ENCODE data around the gene LILRB2. TPM values are rescaled to one million over a fixed set of nuclear protein-coding genes. Genes with fewer than 3 reads are reported as not detected.

LILRB2 gene
- total and polyA plus RNA-seq, 3 experiments from 2014 or later = 0.24 to 0.42 TPM; not detected in 1

DNA sequence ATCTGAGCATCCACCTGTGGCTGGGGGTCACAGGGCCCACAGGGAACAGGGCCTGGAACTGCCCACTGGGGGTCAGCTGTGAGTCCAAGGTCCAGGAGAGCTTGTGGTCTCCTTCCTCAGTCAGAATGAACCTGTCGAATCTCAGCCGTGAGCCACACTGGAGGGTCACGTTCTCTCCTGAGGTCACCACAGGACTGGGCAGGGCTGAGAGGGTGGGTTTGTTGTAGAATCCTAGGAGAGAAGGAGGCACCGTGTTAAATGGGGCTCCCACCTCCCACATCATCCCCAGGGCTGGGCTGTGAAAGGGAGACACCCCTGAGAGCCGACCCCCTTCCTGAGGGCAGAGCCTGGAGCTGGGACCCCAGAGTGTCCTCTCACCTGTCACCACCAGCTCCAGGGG lies 30.6 kb upstream of the LILRB2 start:
- no peaks in the 10 kb centered on the region for H3K9me3 ChIP-seq (ENCODE audit: low read length)
- ChIA-PET CTCF (no interaction called here), POLR2A (no interaction called here)
- no peak overlapping the region for H3K4me3 ChIP-seq (ENCODE audit: low read length)
- H3K27ac ChIP-seq (ENCODE audit: low read depth, low read length) = no peak overlapping the region
- H3K36me3 ChIP-seq (ENCODE audit: insufficient read depth, low read length) = no peaks in the 10 kb centered on the region
- H3K9me3 Mint-ChIP-seq = no peaks in the 10 kb centered on the region
- no peak for DNase-seq
- no peaks in the 10 kb centered on the region for H3K27me3 ChIP-seq (ENCODE audit: insufficient read depth, low read length, poor library complexity, severe bottlenecking)
- peak overlapping the region in 1 of 8 donors; percentile 50 for H3K27ac Mint-ChIP-seq
- H3K27me3 Mint-ChIP-seq = peaks cover 17 to 57% of the 10 kb centered on the region in 2 donors
- H3K4me1 Mint-ChIP-seq = no peaks in the 10 kb centered on the region
- no peaks in the 10 kb centered on the region for H3K4me1 ChIP-seq (ENCODE audit: insufficient read depth, low read length)
- no peak overlapping the region for H3K4me3 Mint-ChIP-seq
- H3K36me3 Mint-ChIP-seq = no peaks in the 10 kb centered on the region

- H3K9me3 Mint-ChIP-seq = no peaks in the 10 kb centered on the region
- POLR2A ChIA-PET = no interaction called here
- H3K27me3 ChIP-seq (ENCODE audit: insufficient read depth, low read length, poor library complexity, severe bottlenecking) = no peaks in the 10 kb centered on the region
Observed at GRCh38 chr19:54310543-54310942, 29.6 kb upstream of the LILRB2 start.

DNA sequence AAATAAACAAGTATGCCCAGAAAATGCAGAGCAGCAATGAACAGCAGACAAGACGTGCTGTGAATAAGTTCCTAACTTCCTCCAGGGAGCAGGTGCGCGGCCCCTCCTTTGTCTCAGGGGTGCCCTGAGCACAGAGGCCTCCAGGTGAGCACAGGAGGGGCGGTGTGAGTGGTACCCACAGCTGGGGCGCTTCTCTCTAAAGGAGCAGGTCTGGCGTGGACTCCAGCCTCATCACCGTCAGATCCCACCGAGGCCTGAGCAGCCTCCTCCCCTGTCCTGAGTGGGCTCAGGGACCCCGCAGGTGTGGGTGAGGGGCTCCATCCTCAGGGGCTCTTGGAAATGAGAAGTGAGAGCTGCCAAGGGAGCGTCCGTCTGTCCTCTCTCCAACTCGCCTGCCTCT lies 28.9 kb upstream of the LILRB2 start:
- no peaks in the 10 kb centered on the region for H3K9me3 ChIP-seq (ENCODE audit: low read length)
- H3K27me3 ChIP-seq (ENCODE audit: insufficient read depth, low read length, poor library complexity, severe bottlenecking) = no peaks in the 10 kb centered on the region

More at GRCh38 chr19:54310543-54310942, 29.6 kb upstream of the LILRB2 start:
- Mint-ChIP-seq H3K36me3 (no peaks in the 10 kb centered on the region), H3K4me1 (no peaks in the 10 kb centered on the region), H3K4me3 (no peak overlapping the region), H3K27ac (peak overlapping the region in 1 of 8 donors; percentile 33), H3K27me3 (peaks cover 17 to 56% of the 10 kb centered on the region in 2 donors)
- Histone ChIP-seq H3K4me3 (ENCODE audit: low read length) (no peak overlapping the region), H3K9me3 (ENCODE audit: low read length) (no peaks in the 10 kb centered on the region), H3K4me1 (ENCODE audit: insufficient read depth, low read length) (peaks cover 2% of the 10 kb centered on the region), H3K27ac (ENCODE audit: low read depth, low read length) (no peak overlapping the region), H3K36me3 (ENCODE audit: insufficient read depth, low read length) (no peaks in the 10 kb centered on the region)
- no peak for DNase-seq
- CTCF ChIA-PET = no interaction called here

DNA sequence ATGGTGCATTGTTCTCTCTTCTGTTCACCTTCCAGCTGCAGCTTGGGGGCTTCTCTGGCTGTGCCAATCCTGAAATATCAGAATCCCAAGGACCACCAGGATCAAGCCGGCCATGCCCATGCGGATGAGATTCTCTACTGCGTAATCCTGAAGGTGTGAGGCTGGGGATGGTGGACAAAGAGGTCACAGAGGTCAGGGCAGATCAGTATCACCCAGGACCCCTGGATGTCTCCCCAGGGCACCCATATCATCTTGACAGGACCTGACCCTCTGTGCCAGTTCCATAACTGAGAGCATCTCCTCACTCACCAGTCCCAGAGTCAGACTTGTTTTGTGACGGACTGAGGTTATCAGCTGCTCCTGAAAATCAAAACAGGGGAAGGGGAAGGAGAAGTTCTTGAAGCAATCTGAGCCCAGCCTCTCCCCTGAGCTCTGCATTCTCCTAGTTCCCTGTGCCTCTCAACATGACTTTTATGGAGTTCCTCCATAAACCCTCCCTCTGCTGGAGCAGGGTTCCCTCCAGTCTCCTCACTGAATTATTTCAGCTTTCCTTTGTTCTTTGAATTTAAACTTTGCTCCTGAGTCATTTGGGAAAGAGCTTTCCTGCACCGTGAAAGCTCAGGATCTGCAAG lies 26.6 kb upstream of the LILRB2 start:
- Histone ChIP-seq H3K4me1 (ENCODE audit: insufficient read depth, low read length) (peaks cover 20% of the 10 kb centered on the region), H3K27me3 (ENCODE audit: insufficient read depth, low read length, poor library complexity, severe bottlenecking) (no peaks in the 10 kb centered on the region), H3K27ac (ENCODE audit: low read depth, low read length) (no peak overlapping the region), H3K4me3 (ENCODE audit: low read length) (no peak overlapping the region), H3K9me3 (ENCODE audit: low read length) (no peaks in the 10 kb centered on the region), H3K36me3 (ENCODE audit: insufficient read depth, low read length) (no peaks in the 10 kb centered on the region)
- Mint-ChIP-seq H3K4me3 (peak overlapping the region in 1 of 7 donors; percentile 13), H3K27me3 (peaks cover 15 to 46% of the 10 kb centered on the region in 2 donors), H3K27ac (no peak overlapping the region), H3K9me3 (no peaks in the 10 kb centered on the region), H3K36me3 (no peaks in the 10 kb centered on the region), H3K4me1 (peaks cover 0 to 14% (median 10%) of the 10 kb centered on the region in 3 donors)
- CTCF ChIA-PET = no interaction called here
- POLR2A ChIA-PET = no interaction called here
- DNase-seq = no peak

More for the DNA sequence above, 28.9 kb upstream of the LILRB2 start:
- no peak for DNase-seq
- Histone ChIP-seq H3K4me3 (ENCODE audit: low read length) (no peak overlapping the region), H3K27ac (ENCODE audit: low read depth, low read length) (no peak overlapping the region), H3K36me3 (ENCODE audit: insufficient read depth, low read length) (no peaks in the 10 kb centered on the region), H3K4me1 (ENCODE audit: insufficient read depth, low read length) (peaks cover 9% of the 10 kb centered on the region)
- Mint-ChIP-seq H3K4me3 (no peak overlapping the region), H3K27ac (no peak overlapping the region), H3K4me1 (peaks cover 0 to 5% (median 3%) of the 10 kb centered on the region in 3 donors), H3K9me3 (no peaks in the 10 kb centered on the region), H3K36me3 (no peaks in the 10 kb centered on the region), H3K27me3 (peaks cover 17 to 62% of the 10 kb centered on the region in 2 donors)
- CTCF ChIA-PET = no interaction called here
- POLR2A ChIA-PET = no interaction called here

GRCh38 chr19:54305141-54305540 lies 24.2 kb upstream of the LILRB2 start:
- ChIA-PET POLR2A (no interaction called here), CTCF (no interaction called here)
- Histone ChIP-seq H3K4me1 (ENCODE audit: insufficient read depth, low read length) (peaks cover 20% of the 10 kb centered on the region), H3K9me3 (ENCODE audit: low read length) (no peaks in the 10 kb centered on the region), H3K36me3 (ENCODE audit: insufficient read depth, low read length) (no peaks in the 10 kb centered on the region), H3K27ac (ENCODE audit: low read depth, low read length) (no peak overlapping the region), H3K4me3 (ENCODE audit: low read length) (no peak overlapping the region), H3K27me3 (ENCODE audit: insufficient read depth, low read length, poor library complexity, severe bottlenecking) (no peaks in the 10 kb centered on the region)
- no peaks in the 10 kb centered on the region for H3K36me3 Mint-ChIP-seq
- no peaks in the 10 kb centered on the region for H3K9me3 Mint-ChIP-seq
- DNase-seq = no peak
- H3K27ac Mint-ChIP-seq = no peak overlapping the region
- H3K4me1 Mint-ChIP-seq = peaks cover 0 to 14% (median 10%) of the 10 kb centered on the region in 3 donors
- no peak overlapping the region for H3K4me3 Mint-ChIP-seq
- peaks cover 13 to 34% of the 10 kb centered on the region in 2 donors for H3K27me3 Mint-ChIP-seq

DNA sequence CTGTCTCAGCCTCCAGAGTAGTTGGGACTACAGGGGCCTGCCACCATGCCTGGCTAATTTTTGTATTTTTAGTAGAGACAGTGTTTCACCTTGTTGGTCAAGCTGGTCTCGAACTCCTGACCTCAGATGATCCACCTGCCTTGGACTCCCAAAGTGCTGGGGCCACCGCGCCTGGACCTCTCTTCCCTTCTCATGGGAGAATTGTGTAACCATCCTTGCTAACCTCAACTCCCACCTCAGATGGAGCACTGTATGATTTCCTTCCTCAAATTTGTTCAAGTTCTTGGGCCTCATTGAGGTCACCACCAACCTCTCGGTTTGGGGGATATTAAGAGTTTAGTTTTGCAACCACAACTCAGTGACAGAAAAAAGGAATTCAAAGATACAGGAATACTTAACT lies 21.3 kb upstream of the LILRB2 start:
- Histone ChIP-seq H3K27me3 (ENCODE audit: insufficient read depth, low read length, poor library complexity, severe bottlenecking) (no peaks in the 10 kb centered on the region), H3K9me3 (ENCODE audit: low read length) (no peaks in the 10 kb centered on the region), H3K27ac (ENCODE audit: low read depth, low read length) (no peak overlapping the region), H3K36me3 (ENCODE audit: insufficient read depth, low read length) (no peaks in the 10 kb centered on the region), H3K4me1 (ENCODE audit: insufficient read depth, low read length) (peaks cover 20% of the 10 kb centered on the region), H3K4me3 (ENCODE audit: low read length) (no peak overlapping the region)
- Mint-ChIP-seq H3K36me3 (no peaks in the 10 kb centered on the region), H3K27me3 (peaks cover 16 to 39% of the 10 kb centered on the region in 2 donors), H3K4me3 (no peak overlapping the region), H3K9me3 (no peaks in the 10 kb centered on the region), H3K4me1 (peaks cover 0 to 14% (median 10%) of the 10 kb centered on the region in 3 donors), H3K27ac (no peak overlapping the region)
- ChIA-PET CTCF (interaction anchor here (0.6 kb wide), 1 partner anchor 58 kb away, joined by 3 read pairs; no protein-coding TSS in a partner anchor), POLR2A (no interaction called here)
- DNase-seq = no peak

DNA sequence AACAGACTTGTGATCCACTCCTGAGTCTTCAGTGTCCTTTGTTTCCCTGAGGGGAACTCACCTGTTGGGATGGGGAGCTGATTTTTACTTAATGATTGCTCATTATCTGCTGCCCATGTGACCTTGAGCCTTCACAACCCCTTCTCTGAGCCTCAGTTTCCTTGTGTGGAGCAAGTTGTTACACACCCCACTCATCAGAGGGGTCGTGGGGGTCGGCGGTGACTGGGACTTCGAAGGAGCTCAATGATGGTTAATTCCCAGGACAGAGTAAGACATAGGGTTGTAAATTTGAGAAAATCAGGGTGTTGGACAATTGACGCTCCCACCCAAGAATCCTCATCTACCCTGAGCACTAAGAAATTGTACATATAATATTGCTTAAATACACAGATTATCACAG lies 18.6 kb upstream of the LILRB2 start:
- POLR2A ChIA-PET = no interaction called here
- H3K27me3 ChIP-seq (ENCODE audit: insufficient read depth, low read length, poor library complexity, severe bottlenecking) = no peaks in the 10 kb centered on the region
- Mint-ChIP-seq H3K27ac (no peak overlapping the region), H3K27me3 (peaks cover 9 to 22% of the 10 kb centered on the region in 2 donors), H3K4me1 (peaks cover 0 to 8% (median 3%) of the 10 kb centered on the region in 3 donors), H3K4me3 (no peak overlapping the region), H3K36me3 (no peaks in the 10 kb centered on the region), H3K9me3 (peaks cover 0 to 3% (median 0%) of the 10 kb centered on the region in 5 donors)
- H3K9me3 ChIP-seq (ENCODE audit: low read length) = no peaks in the 10 kb centered on the region
- H3K27ac ChIP-seq (ENCODE audit: low read depth, low read length) = no peak overlapping the region
- H3K4me1 ChIP-seq (ENCODE audit: insufficient read depth, low read length) = peaks cover 9% of the 10 kb centered on the region
- DNase-seq = no peak
- H3K4me3 ChIP-seq (ENCODE audit: low read length) = no peak overlapping the region
- CTCF ChIA-PET = no interaction called here
- H3K36me3 ChIP-seq (ENCODE audit: insufficient read depth, low read length) = no peaks in the 10 kb centered on the region

- no peak overlapping the region for H3K27ac Mint-ChIP-seq
- H3K4me1 ChIP-seq (ENCODE audit: insufficient read depth, low read length) = peaks cover 4% of the 10 kb centered on the region
- H3K9me3 ChIP-seq (ENCODE audit: low read length) = no peaks in the 10 kb centered on the region
- peaks cover 0 to 6% (median 1%) of the 10 kb centered on the region in 3 donors for H3K4me1 Mint-ChIP-seq
- no peak overlapping the region for H3K4me3 ChIP-seq (ENCODE audit: low read length)
- no peak overlapping the region for H3K4me3 Mint-ChIP-seq
- H3K27me3 ChIP-seq (ENCODE audit: insufficient read depth, low read length, poor library complexity, severe bottlenecking) = no peaks in the 10 kb centered on the region
- no peak for DNase-seq
- no peaks in the 10 kb centered on the region for H3K36me3 Mint-ChIP-seq
- ChIA-PET CTCF (no interaction called here), POLR2A (no interaction called here)
- H3K36me3 ChIP-seq (ENCODE audit: insufficient read depth, low read length) = no peaks in the 10 kb centered on the region
- peaks cover 12 to 26% of the 10 kb centered on the region in 2 donors for H3K27me3 Mint-ChIP-seq
- no peak overlapping the region for H3K27ac ChIP-seq (ENCODE audit: low read depth, low read length)
- peaks cover 0 to 7% (median 0%) of the 10 kb centered on the region in 5 donors for H3K9me3 Mint-ChIP-seq
Observed at GRCh38 chr19:54299126-54299498, 18.2 kb upstream of the LILRB2 start.

Data from CD8-positive, alpha-beta memory T cell (primary cell).